GM19239 (cell line): ENCODE data around the gene DOK1.

Experiments used
- DNase-seq: peaks from one replicate; pipeline ENCODE4 v3.0.0; 2011; ENCODE audit warnings: low spot score; ENCODE audit not compliant: insufficient read length
- FAIRE-seq: peaks from 2 replicates; lab custom pipeline; 2011; peaks lifted over from hg19 to GRCh38; lab: Jason Lieb, UNC

DOK1 gene

DNA sequence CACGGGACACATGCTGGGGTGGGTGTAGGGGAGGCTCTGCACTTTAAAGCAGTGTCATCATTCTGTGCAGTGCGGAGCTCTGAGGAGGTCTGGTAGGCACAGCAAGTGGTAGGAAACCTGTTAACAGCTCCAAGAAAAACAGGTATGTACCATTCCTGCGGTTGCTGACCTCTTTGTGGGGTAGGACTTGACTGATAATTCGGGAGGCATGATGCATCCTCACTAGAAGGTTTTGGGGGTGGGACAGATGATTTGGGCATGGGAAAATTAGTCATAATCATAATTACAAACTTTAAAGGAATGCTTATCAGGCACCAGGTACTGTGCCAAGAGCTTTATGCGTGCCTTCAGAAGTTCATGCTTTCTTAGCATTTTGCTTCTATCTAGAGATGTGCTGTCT is 9.7 kb downstream of the DOK1 start:
- FAIRE-seq: no peak
- no peak for DNase-seq

DNA sequence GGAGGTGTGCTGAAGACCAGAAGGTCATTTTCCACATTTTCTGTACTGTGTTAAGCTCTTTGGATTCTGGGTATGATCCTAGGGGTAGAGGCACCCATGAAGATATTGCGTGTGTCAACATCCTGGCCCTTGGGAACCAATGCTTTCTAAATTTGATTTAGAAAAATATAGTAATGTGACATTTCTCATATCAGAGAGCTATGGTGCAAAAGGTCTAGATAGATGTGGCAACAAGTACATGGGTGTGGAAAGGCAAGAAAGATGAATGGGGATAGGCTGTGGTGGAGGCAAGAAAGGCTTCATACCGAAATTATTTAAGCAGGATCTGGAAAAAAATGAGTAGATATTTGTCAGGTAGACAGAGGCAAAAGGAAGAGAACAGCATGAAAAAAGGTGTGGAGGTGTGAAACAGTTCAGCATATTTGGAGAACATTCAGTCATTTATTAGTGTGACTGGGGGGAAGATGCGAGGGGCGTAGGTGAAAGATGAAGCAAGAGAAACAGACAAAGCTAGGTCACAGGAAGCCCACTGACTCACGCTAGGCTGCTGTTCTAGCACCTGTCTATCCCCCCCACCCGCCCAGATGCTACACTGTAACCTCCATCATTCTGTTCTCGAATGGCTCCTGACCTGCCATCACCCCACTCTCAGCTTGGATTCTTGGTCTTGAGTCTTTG is 11.7 kb downstream of the DOK1 start:
- FAIRE-seq: peak; percentile 73
- DNase-seq: no peak

DNA sequence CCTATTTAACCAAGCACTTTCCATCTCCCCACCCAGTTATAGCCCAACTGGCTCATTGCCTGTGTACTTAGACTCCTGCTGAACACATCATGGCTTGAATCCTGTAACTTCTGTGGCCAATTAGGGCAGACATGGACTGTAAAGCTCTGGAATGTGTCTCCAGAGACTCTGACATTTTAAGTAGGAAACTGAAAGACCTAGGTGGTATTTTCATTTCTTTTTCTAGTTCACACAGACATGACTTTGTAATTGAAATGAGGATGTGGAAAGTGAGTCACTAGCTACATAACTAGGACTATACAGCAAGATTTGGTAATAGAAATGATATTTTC is 12.2 kb downstream of the DOK1 start:
- no peak for FAIRE-seq
- no peak for DNase-seq

DNA sequence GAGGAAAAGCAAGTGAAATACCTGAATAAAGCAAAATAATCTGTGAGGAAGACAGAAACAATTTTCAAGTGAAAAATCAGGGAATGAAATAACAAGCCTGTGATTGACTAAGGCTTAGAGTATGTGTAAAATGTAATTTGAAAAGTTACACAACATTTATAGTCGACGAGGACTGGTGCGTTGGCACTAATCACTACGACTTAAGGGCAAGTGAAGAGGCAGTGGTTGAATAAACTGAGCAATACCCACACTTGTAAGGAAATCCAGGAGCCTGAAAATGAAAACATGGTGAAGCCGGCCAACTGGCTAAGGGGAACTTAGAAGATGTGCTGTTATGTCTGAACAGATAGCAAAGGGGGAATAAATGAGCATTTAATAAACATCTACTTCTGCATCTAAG is 13.4 kb downstream of the DOK1 start:
- no peak for FAIRE-seq
- DNase-seq: no peak

DNA sequence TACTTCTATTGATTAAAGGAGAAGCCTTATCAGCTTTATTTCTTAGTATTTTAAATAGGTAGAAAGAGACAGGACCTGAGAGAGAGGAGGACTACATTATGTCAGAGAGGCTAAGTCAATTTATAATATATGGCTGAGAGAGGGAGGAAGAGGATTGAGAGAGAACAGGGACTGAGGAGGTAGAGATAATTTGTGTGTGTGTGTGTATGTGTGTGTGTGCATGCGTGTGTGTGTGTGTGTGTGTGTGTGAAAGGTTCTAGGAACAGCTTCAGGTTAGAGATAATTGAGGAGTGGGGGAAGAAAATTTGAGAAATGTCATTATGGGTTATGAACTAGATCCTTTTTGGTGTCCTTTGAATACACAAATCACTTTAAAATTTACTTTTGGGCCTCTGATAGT is 15.2 kb downstream of the DOK1 start:
- DNase-seq (no peak), FAIRE-seq (peak; percentile 37)

DNA sequence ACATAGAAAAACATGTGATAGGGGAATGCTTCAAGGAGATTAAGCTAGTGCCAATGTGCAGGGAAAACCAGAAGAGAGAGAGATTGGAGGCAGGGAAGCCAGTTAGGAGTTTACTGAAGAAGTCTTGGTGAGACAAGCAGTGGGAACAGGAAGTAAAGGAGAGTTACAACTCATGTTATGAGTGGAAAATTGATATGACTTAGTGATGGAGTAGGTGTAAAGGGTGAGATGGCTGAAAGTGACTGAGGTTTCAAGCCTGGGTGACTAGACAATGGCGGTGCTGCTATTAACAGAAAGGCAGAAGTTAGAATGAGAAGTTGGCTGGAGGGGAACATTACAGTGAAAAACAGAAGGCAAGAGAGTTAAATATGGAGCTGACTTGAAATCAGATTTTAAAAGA is 16.5 kb downstream of the DOK1 start:
- FAIRE-seq: peak; percentile 95
- DNase-seq: no peak

DNA sequence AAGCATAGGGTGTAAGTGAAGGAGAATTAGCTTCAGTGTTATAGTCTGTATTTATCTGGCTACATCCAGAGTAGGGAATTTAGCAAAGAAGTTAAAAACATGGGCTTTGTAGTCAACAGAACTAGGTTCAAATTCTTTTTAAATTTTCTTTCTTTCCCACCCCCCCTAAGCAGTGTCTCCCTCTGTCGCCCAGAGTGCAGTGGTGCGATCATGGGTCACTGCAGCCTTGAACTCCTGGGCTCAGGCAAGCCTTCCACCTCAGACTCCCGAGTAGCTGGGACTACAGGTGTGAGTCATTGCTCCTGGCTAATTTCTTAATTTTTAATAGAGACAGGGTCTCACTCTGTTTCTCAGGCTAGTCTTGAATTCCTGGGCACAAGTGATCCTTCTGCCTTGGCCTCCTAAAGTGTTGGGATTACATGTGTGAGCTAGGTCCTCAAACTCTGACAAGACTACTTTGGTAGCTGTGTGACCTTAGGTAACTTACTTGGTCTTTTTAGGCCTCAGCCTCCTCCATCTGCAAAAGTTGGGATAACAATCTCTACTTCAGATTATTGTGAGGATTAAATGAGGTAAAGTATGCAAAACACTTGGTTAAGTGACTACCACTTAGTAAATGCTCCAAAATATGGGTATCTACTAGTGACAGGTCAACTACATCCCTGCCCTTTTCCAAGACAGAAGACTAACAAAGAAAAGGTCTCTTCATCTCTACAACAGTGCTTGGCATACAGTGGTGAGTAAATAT is 17.8 kb downstream of the DOK1 start:
- FAIRE-seq: peak; percentile 4
- DNase-seq: no peak

DNA sequence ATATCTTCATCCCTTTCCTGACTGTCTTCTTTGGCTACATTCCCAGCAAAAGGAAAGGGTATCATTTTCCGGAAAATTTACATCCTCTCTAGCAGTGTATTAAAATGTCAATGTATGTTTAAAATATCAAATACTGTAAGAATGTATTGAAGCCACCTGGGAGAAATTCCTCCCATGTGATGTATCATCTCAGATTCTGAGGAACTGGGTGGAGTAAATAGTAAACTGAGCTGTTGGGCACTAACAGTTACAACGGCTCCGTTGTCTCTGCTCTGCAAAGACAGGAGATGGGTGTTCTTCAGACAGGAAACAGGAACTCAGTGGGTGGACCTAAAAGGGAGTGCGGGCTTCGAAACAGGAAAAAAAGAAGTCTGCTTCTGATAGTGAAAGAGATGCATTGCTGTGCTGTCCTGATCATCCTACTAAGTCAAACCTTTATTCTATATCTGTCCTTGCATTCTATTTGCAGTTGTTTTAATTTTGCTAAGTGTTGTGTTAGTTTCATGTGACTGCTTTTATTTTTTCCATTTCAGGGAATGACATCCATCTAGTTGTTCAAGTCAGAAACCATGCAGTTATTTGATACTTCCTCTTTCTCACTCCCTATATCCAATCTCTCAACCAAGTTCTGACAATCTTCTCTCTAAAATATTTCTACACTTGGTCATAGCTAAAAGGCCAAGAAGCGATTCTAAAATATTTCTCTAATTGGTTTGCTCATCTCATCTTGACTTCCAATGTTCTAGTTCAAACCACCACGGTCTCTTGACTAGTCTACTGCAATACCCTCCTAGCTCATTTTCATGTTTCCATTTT is 19.4 kb downstream of the DOK1 start:
- FAIRE-seq (peak; percentile 90), DNase-seq (no peak)

DNA sequence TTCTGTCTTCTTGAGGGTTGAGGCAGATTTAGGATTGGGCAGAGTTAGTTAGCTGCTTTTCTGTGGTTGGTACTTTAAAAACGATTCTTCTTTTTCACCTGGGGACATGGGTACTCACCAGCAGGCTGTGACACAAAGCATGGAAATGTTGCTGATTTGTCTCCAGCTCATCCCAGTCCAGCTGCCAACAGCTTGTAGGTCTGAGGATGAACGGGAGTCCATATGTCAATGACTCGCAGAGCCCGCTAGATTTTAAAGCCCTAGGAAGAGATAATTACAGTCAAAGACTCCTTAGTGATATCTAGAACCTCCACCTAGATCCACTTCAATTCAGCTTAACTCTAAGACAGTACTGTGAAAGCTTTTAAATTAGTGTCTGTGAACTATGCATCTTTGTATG is 20.8 kb downstream of the DOK1 start:
- no peak for FAIRE-seq

DNA sequence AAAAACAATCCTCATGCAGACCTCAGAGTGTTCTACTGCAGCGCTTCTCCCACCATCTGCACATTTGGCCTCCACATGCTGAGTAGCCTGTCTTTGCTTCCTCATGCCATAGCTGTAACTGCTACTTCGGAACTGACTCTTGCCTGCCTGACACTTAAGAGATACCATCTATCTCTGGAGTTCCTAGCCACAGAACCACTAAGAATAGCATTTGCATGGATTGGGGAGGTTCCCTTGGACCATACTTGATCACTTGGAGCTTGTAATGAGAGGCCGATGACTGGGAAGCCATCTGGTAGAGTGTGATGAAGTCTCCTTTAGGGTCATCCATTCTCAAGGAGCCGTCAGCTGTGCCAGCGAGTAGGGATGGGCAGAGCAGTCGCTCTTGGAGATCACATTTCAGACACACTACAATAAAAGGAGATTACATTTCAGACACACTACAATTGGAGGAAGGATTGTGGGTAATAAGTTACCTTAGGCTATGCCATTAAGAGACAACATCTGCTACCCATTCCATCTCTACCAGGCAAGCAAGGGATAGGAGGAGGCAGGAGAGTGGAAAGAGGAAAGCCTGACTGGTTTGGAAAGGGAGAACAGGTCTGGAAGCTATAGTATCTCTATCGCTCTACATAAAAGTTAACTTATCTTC is 21.8 kb downstream of the DOK1 start:
- FAIRE-seq (no peak), DNase-seq (no peak)

More for the DNA sequence above, 20.8 kb downstream of the DOK1 start:
- DNase-seq: no peak

DNA sequence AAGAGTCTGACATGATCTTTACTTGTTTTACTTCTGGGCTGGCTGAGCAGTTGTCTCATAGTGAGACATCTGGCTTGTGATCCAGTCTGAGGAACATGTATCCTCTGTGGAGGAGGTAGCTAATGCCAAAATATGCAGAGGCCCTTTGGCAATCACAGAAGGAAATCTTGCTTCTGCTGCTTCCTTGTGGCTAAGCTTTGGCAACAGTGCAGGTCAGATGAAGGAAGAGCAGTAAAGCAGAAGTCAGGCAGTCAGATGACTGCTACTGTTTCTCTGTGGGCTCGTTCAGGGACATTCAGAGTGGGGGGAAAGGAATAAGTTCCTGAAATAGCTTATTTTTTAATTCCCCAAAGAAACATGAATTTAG is 22.3 kb downstream of the DOK1 start:
- FAIRE-seq (no peak), DNase-seq (no peak)

DNA sequence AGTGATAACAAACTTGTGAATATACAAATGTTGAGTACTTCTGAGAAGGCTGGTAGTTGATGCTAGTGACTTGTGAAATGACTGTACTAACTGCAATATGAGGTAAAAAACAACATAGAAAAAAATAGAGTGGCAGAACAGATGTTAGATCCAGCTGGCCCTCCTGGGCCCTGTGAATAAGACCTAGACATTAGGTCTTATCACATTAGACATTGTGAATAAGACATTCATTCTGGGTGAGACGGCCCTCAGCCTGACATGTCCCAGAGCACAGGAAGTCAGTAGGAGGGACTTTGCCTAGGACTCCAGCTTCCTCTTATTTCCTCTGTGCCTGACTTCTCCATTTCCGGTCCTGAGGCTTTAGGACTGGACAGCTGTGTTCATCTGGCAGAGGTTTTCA is 22.9 kb downstream of the DOK1 start:
- DNase-seq: no peak
- FAIRE-seq: peak; percentile 83

DNA sequence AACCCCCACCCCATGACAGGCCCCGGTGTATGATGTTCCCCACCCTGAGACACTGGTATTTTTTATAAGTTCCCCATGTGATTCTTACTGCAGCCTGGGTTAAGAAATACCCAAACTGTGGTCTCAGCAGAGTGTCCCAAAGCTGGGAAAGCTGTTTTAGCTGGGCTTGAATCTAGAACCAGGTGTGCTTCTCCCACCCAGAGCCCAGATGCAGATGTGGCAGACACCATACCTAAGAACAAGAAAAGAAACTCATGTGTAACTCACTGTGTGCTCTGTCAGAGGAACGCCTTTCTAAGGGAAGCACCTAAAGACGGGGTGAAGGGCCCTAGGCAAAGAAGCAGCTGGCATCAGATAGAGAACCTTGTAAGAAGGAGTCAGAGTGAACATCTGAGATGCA is 23.9 kb downstream of the DOK1 start:
- no peak for DNase-seq
- peak; percentile 75 for FAIRE-seq

DNA sequence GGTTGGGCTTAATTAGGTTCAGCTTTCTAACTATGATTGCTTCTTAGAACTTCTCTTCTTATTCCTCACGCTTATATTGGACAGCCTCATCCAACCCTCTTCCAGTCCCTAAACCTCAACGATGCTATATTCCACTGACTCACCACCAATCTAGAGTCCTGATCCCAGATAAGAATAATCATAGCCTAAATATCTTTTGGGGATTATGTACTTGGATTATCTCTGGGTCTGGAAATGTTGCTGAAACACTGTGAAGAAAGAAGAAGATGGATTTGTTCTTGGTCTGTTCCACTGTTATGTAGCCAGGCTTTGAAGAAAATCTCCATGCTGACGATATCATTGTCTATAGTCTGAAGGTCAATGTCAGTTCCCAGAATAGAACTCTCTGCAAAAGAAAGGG is 26.9 kb downstream of the DOK1 start:
- no peak for FAIRE-seq

DNA sequence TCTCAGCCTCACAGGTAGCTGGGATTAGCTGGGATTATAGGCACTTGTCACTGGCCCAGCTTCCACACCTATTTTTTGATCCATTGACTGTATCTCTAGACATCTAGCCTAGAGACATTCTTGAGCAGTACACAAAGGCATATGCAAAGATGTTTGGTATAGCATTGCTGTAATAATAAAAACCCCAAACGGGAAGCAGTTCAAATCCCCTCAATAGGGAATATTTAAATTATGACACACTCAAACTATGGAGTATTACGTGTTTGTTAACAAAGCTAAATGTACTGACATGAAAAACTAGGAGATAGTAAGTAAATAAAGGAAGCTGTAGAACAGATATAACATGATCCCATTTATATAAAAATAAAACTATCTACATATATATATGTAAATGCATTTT is 27.7 kb downstream of the DOK1 start:
- DNase-seq (no peak), FAIRE-seq (no peak)

More for the DNA sequence above, 26.9 kb downstream of the DOK1 start:
- no peak for DNase-seq

DNA sequence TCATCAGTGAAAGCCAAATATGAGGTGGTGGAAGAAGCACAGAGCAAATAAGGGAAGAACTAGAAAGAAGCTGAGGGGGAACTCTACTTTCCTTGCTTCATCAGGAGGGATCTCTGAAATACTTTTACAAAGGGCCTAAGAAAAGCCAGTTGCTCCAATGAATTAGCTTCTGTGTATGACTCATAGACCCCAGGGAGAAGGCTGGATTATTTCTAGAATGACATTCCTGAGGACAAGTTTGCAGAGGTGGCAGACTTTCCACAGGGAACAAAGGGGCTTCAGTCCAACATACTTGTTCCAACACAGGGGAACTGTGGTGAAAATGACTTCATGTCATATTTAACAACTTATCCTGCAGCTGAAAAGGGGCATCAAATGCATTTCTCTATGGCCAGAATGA is 29.0 kb downstream of the DOK1 start:
- DNase-seq (no peak), FAIRE-seq (no peak)

DNA sequence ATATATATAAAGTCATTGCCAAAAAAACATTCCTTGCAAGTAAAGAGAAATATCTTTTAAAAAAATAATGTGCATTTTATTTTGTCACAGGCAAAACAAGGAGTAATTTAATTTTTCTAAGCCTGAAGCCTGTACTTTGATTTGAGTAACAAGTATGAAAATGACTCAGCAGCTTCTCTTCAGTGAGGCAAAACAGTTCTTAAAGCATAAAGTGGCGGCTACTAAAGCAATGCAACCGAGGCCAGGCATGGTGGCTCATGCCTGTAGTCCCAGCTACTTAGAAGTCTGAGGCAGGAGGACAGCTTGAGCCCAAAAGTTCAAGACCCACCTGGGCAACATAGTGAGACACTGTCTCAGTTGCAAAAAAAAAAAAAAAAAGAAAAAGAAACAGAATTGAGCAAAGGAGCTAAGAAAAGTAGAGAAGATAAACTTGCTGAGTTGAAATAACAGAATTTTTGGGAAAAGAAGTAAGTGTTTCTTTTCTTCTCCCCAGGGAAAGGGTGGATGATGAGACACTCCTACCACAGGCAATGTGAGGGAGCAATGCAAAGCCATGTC is 29.6 kb downstream of the DOK1 start:
- no peak for DNase-seq
- FAIRE-seq: peak; percentile 79

DNA sequence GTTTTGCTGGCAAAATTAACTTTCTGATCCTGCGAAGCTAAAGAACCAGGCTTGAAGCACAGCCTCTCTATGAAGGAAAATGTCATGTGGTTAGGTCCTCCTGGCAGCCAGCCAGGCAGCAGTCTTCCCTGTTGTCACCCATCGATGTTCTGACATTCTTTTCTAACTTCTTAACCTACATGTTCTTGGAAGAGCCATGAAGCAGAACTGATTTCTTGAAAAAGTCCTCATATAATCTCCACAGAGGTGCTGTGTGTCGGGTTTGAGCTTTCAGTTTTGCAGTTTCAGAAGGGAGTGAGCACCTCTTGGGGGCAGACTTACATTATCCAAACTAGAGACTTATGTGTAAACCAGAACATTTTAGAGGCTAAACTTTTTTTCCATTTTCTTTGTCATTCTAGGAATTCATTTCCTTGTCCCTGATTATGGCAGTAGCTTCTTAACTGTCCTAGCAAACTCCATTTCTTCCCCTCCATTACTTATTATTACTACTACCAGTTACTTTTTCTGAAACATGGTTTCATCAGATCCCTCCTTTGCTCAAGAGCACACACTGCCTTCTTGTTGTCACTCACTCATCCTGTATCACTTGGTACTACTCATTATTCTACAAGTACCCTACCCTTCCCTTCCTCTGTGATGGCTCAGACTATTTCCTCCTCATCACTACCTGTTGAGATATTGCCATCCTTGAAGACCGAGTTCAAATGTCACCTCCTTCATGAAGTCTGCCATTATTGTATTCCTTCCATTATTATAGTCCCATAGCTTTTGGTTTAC is 31.1 kb downstream of the DOK1 start:
- FAIRE-seq (peak; percentile 90), DNase-seq (no peak)

DNA sequence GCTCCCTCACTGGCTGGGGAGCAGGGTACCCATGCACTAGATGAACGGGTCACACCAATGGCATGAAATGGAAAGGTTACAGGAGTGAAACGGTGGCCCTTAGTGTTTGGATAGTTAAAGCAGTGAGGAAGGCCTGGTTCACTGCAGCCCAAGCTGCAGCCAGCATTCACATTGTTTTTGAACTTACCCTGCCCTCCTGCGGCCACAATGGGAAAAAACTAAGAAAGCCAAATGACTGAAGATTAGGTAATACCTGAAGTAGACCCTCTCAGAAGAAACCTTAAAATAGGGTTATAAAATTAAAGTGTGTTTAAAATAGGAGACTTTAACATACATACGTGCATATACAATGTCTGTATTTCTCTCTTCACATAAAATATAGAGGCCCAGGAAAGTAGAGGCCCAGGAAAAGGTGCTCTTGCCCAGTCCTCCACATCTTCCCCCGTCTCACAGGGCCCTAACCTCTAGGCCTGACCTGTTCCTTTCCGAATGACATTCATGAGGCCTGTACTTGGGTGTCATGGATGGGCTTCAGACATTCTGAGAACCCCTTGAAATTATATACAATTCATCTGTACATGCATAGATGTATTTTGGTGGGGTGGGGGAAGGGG is 33.3 kb downstream of the DOK1 start:
- FAIRE-seq (peak; percentile 92), DNase-seq (peak; percentile 39)
